Hematopoietic multipotent progenitor cell treated with erythropoietin and hydrocortisone succinate and interleukin-3 and kit ligand, for 17 days (in vitro differentiated cells): ENCODE measurements around the gene OSBPL9.
"Not testable (repeated sequence)": the region's sequence is repeated elsewhere in the genome, so short reads cannot be mapped to it uniquely, and the experiment has no call there.

Source experiments
- DNase-seq: peaks from one replicate; pipeline ENCODE4 v3.0.0-alpha.2; 2015; ENCODE audit warnings: low spot score

Gene OSBPL9

DNA sequence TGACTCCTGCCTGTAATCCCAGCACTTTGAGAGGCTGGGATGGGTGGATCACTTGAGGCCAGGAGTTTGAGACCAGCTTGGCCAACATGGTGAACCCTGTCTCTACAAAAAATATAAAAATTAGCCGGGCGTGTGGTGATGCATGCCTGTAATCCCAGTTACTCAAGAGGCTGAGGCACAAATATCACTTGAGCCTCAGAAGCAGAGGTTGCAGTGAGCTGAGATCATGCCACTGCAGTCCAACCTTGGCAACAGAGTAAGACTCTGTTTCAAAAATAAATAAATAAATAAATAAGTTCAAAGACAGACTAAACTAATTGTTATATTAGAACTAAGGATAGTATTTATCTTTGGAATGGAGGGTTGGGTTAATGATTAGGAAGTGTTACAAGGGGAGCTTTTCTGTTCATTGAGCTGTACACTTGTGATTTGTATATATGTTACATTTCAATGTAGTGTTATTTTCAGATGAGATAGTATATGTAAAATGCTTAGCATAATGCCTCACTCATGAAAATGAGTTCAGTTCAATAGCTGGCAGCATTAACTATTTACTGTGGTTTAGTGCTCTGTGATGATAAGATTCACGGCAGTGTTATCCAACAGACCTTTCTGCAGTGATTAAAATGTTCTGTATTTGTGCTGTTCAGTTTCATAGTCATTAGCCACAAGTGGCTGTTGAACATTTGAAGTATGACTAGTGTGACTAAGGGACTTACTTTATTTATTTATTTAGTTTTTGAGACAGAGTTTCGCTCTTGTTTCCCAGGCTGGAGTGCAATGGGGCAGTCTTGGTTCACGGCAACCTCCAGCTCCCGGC is 47.7 kb downstream of the OSBPL9 start:
- no peak for DNase-seq

DNA sequence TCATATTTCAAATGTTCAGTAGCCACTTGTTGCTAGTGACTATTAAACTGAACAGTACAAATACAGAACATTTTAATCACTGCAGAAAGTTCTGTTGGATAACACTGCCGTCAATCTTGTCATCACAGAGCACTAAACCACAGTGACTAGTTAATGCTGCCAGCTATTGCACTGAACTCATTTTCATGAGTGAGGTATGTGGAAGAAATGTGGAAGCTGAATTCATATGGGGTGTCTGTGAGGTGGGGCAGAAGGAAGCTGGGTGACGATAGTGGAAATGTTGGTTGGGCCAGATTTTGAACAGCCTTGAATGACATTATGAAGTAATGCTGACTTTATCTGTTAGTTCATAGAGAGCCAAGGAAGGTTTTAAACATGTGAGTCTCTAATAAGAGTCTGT is 49.6 kb downstream of the OSBPL9 start:
- DNase-seq: no peak

DNA sequence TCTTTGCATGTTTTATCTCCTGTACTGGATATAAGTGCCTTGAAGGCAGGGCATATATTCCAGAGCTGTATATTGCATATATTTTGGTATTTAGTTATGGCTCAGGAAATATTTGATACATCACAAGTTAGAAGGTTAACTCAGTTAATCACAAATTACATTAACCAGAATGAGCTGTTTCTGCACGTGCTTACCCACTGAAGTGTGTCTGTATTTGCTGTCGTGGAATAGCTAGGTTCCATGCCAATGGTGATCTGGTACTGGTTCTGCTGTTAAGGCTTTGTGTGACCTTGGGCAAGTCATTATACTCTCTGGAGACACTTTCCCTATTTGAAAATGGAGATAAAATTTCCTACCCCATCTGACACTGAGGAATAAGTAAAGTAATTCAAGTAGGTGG is 50.7 kb downstream of the OSBPL9 start:
- DNase-seq: no peak

DNA sequence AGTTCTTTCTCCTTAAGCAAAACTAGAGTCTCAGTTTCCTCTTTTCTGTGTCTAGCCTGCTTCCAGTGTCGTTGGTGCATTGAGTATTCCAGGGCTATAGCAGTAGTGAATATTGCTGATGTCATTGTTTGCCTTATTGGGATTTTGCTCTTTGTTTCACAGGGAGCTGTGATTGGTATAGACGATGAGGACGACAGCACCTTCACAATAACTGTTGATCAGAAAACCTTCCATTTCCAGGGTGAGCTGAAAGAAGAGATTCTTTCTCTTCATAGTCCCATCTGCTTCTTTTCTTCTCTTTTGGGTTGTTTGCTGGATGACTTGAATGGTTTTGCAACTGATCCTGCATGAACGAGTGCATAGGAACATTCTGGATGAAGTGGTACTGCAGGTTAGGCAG is 52.4 kb downstream of the OSBPL9 start:
- no peak for DNase-seq

DNA sequence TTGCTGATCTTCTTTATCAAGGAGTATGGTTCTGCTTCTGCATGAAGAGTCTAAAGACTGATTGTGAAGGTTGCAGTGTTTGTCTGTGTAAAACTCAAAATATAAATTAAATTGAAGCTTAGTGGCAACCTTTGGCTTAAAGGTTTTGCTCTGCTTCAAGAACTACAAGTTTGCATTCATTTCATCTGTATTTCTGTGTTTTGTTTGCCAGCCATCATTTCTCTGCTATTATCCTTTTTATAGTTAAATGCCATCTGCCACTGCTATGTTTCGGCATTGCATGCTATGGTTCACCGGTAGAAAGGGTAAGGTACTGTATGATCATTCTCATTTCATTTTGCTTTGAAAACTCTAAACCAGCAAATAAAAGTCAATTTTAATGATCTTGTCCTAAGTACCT is 52.9 kb downstream of the OSBPL9 start:
- DNase-seq: no peak

DNA sequence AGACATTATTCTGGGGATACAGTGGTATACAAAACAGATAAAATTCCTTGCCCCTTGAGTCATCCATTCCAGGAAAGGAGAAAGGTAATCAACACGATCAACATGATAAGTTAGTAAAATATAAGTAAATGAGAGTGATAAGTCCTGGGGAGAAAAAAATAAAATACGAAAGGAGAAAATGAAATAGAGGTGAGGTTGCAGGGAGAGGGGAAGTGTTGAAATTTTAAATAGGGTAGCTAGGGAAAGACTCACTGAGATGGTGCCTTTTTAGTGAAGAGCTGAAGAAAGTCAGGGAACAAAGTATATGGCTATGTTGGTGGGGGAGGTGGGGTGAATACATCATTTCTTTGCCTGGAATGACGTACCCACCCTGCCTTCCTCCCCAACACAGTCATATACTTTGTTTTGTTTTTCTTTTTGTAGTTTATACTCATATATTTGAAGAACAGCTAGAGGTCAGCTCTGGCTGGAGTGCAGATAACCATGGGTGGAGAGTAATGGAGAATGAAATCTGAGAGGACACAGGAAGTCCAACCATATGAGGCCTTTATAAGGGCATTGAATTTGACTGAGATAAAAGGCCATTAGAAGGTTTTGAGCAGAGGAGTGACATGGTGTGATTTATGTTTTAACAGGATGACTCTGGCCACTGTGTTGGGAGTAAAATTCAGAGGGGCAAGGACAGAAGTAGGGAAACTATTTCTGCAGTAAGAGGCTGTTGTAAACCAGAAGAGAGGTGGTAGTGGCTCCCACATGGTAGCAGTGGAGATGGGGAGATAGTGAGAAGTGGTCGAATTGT is 54.8 kb downstream of the OSBPL9 start:
- DNase-seq: no peak

DNA sequence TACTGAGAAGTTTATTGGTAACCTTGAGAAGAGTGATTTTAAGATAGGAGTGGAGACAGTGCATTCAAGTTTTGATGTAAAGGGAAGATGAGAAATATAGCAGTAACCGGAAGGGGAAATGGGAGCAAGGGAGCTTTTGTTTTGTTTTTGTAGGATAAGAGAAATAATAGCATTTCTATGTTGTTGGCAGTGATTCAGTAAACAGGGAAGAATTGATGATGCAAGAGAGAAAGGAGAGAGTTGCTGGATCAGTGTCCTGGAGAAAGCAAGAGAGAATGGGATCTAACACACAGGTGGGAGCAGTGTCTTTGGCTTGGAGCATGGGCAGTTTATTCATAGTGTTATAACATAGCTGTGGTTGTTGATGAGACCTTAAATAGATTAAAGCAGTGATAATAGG is 56.4 kb downstream of the OSBPL9 start:
- DNase-seq: no peak

DNA sequence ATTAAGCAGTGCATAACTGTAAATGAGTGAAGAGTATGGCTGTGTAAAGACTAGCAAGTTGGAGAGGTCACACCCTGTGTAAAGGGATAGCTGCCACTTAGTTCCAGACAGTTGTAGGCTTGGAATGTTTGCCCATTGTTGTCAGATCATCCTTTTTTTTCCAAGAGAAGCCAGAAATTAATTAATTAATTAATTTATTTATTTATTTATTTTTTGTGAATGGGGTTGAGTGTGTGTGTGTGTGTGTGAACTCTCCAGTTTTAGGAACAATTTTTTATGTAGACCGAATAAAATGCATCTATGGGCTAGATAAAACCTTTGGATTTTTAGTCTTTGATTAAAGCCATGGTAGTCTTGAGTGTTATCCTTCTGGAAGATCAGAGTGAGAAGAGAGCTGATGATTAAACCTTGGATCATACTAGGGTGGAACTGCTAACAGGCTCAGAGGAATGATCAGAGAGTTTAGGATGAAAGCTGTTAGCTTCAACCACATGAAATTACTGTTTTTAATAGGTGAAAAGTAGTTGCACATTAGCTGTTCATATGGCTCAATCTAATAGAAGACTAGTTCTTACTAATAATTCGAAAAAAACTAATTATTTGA is 58.4 kb downstream of the OSBPL9 start:
- no peak for DNase-seq

DNA sequence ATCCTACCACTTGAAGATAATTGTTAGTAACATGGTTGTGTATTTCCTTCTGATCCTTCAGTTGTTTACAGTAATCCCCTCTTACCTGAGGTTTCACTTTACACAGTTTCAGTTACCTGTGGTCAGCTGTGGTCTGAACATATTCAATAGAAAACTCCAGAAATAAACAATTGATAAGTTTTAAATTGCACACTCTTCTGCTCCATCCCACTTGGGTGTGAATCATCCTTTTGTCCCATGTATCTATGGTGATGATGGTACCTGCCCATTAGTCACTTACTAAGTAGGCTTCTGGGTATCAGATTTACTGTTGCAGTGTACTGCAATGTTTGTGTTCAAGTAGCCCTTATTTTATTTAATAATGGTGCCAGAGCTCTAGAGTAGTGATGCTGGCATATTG is 62.5 kb downstream of the OSBPL9 start:
- DNase-seq: no peak

DNA sequence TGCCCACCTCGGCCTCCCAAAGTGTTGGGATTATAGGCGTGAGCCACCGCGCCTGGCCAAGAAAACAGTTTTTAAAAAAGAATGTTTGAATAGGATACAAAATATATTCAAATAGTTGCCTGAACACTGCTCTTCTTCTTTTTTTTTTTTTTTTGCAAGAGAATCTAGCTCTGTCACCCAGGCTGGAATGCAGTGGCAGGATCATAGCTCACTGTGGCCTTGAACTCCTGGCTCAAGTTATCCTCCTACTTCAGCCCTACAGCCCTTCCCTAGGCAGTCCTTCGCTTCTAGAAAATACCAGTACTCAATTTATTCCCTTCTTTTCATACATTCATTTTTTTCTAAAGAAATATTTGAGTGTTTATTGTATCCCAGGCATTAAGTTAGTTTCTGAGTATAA is 67.9 kb downstream of the OSBPL9 start:
- DNase-seq: no peak

DNA sequence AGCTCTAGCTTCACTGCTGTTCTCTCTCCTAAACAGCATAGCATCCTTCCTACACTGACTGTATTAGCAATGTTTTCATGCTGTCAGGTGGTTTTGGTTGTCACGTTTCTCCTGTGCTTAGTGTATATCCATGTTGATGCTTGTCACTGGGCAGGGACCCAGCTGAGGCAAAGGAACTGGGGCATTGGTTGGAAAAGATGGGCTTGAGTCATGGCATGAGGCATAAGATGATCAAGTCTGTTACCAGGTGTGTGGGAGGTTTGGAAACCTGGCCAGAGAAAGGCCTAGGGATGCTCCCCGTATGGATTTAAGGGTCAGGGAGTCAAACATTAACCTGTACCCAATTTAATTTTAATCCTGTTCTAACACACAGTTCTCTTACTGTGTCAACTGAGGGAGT is 69.6 kb downstream of the OSBPL9 start:
- DNase-seq: no peak

DNA sequence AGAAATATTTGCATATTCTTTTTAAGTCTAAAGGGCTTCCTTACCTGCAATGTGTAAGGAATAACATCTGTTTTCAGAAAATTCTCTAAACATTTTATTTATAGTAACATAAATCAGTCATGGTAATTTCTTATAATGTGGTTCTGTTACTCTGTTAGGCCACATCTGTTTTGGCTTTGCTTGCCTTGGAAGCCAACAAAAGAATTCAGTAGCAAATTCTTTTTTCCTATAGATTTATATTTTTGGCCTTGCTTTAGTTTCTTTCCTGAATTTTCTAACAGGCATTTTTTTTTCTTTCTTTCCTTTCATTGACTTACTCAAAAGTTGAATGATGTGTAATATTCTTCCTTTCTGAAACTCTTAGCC is 72.2 kb downstream of the OSBPL9 start:
- DNase-seq: no peak

DNA sequence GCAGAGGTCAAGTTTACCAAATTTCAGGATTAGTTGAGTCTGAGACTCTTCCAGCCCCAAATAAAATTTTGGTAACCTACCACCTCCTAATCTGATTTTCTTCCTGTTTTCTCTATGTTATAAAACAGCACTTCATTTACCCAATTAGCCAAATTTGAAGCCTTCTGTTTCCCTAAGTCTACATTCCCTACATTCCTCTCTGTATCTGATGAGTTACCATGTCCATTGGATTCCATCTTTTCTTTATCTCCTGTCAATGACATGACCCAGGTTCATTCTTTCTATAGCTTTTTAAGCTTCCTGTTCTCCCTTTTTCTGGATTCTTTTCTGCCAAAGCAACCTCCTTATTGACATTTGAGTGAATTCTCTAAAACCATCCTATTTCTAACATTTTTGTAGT is 72.8 kb downstream of the OSBPL9 start:
- no peak for DNase-seq

DNA sequence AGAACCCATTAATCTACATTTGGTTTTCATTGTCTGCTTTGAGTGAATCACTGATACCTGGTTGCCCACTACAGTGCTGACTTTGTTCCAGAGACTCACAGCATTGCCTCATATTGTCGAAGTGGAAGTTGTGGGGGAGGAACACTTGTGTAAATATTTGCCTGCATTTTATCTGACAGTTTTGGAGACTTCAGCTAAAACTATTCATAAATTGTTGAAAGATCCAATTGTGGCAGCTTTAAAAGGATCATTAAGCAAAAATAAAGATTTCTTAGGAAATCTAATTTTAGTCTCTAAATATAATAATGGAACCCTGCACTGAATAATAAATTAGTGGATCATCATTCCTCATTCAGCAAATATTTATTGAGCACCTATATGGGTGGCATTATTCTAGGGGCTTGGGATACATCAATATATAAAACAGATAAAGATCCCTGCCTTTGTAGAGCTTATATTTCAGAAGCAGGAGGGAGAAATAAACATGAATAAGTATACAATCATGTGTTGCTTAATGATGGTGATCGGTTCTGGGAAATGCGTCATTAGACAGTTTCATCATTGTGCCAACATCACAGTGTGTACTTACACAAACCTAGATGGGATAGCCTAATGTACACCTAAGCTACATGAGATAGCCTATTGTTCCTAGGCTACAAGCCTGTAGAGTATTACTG is 73.5 kb downstream of the OSBPL9 start:
- no peak for DNase-seq

DNA sequence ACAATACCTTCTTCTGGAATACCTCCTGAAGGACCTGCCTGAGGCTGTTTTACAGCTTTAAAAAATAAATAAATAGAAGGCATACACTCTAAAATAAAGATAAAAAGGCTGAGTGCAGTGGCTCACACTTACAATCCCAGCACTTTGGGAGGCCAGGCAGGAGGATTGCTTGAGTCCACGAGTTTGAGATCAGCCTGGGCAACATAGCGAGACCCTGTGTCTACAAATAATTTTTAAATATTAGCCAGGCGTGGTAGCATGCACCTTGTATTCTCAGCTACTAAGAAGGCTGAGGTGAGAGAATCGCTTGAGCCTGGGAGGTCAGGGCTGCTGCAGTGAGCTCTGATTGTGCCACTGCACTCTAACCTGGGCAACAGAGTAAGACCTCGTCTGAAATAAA is 75.0 kb downstream of the OSBPL9 start:
- no peak for DNase-seq

DNA sequence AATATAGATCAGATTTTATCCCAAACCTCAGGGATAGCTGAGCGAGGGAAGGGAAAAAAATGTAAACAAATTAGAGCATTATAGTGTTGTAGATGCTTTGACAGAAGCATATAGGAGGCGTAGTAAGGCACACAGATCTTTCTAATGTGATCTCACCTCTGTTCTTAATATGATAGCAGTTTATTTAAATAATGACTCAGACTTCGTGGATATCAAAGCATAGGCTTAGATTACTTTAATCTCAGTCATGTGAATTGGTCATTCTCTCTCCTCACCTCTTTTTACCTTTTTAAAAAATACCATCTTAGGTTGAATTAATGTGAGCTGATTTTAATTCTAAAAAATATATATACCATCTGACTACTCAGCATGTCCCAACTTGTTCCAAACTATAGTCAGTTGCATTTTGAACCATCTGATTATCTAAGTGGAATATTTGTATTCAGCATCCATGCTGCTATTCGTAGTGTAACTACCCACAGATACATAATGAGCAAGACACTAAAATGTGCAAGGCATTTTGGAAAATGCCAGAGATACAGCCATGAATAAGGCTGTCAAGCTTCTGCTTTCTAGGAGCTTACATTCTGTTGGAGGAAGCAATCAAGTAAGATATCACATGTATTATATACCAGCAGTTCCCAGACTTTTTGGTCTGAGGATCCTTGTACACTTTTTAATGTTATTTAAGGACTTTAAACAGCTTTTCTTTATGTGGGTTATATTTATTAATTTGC is 76.7 kb downstream of the OSBPL9 start:
- DNase-seq: no peak

DNA sequence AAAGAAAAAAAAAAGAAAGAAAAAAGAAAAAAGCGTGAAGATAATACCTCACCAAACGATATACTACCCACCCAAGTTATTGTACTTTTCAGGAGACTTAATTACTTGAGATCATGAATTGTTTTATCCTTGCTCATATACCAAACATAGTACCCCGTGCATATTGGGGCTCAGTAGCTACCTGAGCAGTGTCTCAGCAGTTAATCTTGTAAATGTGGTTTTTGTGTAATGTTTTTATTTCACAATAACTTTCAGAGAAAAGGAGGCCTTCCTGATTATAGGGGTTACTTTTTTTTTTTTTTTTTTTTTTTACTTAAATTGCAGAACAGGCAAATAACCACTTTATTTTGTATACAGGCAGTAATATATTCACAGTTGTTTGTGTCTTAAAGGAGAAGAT is 80.3 kb downstream of the OSBPL9 start:
- no peak for DNase-seq

DNA sequence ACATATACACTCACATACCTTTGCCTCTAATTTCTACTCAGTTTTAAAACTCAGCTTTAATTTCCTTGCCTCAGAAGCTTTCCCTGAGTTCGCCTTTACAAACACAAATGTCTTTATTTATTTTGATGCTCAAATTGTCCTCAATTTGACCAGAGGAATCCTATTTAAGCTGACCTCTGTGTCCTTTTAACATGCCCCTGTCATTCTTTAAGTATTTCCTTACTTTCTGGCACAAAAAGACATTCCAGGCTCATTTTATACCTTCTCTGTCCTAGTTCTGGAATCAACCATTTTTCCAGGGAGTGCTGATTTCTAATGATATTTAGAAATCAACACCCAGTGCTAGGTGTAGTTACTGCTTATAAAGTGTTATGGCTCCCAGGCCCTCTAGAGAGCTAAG is 82.5 kb downstream of the OSBPL9 start:
- no peak for DNase-seq

DNA sequence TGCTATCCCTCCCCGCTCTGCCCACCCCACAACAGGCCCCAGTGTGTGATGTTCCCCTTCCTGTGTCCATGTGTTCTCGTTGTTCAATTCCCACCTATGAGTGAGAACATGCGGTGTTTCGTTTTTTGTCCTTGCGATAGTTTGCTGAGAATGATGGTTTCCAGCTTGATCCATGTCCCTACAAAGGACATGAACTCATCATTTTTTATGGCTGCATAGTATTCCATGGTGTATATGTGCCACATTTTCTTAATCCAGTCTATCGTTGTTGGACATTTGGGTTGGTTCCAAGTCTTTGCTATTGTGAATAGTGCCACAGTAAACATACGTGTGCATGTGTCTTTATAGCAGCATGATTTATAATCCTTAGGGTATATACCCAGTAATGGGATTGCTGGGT is 84.9 kb downstream of the OSBPL9 start:
- DNase-seq: not testable (repeated sequence)

DNA sequence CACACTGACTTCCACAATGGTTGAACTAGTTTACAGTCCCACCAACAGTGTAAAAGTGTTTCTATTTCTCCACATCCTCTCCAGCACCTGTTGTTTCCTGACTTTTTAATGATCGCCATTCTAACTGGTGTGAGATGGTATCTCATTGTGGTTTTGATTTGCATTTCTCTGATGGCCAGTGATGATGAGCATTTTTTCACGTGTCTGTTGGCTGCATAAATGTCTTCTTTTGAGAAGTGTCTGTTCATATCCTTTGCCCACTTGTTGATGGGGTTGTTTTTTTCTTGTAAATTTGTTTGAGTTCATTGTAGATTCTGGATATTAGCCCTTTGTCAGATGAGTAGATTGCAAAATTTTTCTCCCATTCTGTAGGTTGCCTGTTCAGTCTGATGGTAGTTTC is 85.3 kb downstream of the OSBPL9 start:
- not testable (repeated sequence) for DNase-seq

DNA sequence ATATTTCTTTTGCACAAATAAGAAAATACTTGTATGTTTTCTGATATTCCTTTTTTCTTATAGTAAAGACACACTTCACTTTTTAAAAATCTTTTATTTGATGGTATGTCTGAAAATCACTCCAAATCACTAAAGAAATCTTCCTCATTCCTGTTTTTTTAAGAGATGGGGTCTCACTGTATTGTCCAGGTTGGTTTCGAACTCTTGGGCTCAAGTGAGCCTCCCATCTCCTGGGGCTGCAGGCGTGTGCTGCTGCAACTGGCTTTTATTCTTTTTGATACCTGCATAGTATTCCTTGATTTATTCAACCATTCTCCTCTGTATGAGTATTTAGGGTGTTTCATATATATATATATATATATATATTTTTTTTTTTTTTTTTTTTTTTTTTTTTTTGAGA is 88.1 kb downstream of the OSBPL9 start:
- DNase-seq: no peak
